DND-41 (cell line): ENCODE measurements around the gene COA5.

Source experiments
- EZH2 ChIP-seq: IDR thresholded peaks from 3 replicates; pipeline ENCODE4 v1.6.1; 2012; ENCODE audit warnings: borderline replicate concordance, low read depth, mild to moderate bottlenecking, moderate library complexity, low read length, inconsistent platforms; ENCODE audit not compliant: severe bottlenecking
- TF ChIP-seq, protein P1 (sequence below): IDR thresholded peaks from 2 replicates; pipeline ENCODE4 v1.5.1; 2012; ENCODE audit warnings: borderline replicate concordance, low read length, moderate library complexity, mild to moderate bottlenecking; ENCODE audit not compliant: poor library complexity, severe bottlenecking; ENCODE audit errors: extremely low read depth

DNA sequence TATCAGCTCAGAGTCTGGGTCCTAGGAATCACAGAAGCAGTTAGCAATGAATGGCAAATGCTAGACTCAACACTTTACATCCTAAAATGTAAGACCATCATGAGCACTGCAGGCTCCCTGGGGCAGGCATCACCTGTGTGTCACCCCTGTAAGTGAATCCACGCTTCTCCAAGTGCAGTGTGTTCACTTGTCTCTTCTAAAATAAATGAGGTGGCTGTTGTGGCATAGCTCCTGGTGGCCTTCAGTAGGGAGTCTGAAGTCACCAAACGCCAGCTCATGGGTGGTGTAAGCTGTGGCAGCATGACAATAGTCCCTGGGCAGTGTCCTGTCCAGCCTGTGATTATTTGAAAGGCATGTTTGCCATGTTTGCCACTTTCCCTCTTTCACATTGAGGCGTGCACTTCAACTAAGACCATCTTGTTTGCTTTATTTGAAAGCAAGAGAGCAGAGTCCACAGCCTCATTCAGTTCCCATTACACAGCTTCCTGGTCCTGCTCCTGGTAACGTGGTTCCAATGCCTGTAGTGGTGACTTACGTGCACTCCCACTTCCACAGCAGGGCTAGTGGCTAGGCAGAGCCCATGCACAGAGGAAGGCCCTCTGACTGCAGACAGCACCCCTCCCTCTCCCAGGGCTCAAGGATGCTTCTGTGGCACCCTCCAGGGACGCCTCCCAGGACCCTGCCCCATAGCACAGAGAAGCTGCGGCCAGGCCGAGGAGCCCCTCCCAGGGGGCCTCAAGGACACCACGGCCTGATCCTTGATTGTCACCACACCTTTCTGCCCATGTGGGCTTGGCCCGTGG lies 24.3 kb downstream of the COA5 start:
- TF ChIP-seq, protein P1, sequence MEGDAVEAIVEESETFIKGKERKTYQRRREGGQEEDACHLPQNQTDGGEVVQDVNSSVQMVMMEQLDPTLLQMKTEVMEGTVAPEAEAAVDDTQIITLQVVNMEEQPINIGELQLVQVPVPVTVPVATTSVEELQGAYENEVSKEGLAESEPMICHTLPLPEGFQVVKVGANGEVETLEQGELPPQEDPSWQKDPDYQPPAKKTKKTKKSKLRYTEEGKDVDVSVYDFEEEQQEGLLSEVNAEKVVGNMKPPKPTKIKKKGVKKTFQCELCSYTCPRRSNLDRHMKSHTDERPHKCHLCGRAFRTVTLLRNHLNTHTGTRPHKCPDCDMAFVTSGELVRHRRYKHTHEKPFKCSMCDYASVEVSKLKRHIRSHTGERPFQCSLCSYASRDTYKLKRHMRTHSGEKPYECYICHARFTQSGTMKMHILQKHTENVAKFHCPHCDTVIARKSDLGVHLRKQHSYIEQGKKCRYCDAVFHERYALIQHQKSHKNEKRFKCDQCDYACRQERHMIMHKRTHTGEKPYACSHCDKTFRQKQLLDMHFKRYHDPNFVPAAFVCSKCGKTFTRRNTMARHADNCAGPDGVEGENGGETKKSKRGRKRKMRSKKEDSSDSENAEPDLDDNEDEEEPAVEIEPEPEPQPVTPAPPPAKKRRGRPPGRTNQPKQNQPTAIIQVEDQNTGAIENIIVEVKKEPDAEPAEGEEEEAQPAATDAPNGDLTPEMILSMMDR = no peak
- no peak for TF ChIP-seq EZH2
